ENCODE data around the gene ANKLE2.

ANKLE2 gene

DNA sequence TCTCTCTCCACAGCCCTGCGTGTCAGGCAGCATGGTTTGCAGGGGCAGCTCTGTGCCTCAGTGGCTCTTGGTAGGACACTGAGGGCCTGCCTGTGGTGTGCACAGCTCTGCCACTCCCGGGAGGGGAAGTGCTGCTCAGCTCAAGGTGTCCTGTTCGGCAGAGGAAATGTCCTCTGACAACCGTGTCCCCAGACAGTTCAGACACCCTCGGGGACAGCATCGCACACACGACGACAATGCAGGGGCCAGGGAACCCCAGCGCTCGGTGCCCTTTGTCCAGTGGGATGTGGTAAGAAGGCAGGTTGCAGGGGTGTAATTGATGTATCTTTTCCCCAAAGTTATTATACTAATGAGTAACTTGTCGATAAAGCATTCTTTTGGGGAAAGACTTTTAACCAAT lies 14.2 kb downstream of the ANKLE2 start:
- in situ Hi-C loops (cut with MboI; ENCODE audit: low sequenced_read_pairs): no loop called here

DNA sequence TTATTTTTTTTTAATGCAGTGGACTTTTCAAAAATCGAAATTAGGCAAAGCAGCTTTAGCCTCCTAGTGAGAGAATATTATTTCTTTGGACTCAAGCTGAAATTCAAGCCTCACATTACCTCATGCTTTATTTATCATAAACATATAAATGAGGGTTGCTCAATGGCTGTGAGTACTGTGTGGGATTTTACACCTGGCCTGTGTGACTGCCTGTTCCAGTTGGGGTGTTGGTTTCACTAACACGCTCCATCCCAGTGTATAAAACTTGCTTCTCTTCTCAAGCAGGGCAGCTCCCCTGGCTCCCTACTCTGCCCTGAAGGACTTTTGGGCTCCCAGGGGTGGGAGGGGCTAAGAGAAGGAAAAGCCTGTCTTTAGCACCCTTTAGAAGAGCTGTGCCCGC lies 15.0 kb downstream of the ANKLE2 start:
- in situ Hi-C loops (cut with MboI; ENCODE audit: low sequenced_read_pairs): no loop called here

DNA sequence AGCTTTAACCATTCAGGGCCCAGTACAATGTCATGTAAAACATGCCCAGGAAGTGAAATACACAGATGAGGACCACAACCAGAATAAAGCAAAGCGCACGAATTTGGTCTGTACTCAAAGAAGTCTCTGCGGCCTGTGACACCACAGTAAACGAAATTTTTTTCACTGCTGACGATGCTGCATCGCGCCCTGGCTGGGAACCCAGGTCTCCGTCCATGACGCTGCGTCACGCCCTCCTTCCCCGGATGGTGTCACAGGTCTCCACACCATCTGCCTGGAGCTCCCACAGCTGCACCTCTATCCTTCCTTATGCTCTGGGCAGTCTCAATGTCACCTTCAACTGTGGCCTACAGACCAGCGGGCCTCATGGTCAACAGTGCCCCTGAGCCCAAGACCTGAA lies 17.8 kb downstream of the ANKLE2 start:
- in situ Hi-C loops (cut with MboI; ENCODE audit: low sequenced_read_pairs): no loop called here

DNA sequence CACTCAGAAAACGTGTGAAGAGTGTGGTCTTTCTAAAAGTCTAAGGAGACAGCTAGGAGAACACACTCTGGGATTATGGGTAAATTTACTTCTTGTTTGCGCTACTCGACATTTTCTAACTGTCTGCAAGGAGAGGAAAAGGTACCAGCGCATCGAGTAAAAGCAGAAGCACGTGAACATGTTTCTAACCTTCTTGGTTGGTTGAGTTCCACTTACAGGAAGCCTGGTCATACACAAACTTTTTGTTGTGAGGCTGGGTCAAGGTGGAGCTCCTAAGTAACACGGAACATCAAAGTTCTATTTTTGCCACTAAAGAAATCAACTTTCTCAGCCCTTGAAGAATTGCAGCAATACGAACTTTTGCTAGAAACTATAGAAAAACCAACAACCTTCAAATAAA lies 20.0 kb downstream of the ANKLE2 start:
- in situ Hi-C loops (cut with MboI; ENCODE audit: low sequenced_read_pairs): no loop called here

DNA sequence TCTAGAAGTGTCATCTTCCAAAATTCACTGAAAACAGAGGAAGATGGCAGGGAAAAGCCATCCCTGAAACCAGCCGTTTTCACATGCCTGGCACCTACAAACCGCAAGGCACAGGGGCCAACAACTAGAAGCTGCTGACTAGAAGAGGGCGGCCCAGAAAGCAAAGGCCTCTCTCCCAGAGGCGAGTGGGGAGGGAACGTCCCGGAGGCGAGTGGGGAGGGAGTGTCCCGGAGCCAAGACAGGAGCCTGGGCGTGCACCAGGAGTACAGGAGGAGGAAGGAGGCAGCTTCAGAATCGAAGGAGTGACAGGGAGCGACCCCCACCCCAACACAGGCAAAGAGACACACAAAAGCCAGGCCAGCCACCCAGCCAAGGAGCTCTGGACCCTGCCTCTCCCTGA lies 21.0 kb downstream of the ANKLE2 start:
- in situ Hi-C loops (cut with MboI; ENCODE audit: low sequenced_read_pairs): no loop called here

DNA sequence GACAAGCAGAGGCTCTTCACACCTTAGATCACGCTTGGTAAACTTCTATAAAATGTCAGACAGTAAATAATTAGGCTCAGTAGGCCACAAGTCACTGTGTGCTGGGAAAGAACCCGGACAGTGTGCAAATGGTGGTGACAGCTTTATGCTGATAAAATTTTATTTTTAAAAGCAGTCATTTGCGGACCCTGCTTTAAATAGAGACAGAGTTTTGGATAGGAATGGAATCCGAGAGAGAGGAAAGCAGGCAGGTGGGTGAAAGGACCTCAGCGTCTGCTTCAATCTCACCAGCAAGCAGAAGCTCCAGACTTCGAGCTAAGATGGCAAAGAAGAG lies 21.4 kb downstream of the ANKLE2 start:
- in situ Hi-C loops (cut with MboI; ENCODE audit: low sequenced_read_pairs): no loop called here

DNA sequence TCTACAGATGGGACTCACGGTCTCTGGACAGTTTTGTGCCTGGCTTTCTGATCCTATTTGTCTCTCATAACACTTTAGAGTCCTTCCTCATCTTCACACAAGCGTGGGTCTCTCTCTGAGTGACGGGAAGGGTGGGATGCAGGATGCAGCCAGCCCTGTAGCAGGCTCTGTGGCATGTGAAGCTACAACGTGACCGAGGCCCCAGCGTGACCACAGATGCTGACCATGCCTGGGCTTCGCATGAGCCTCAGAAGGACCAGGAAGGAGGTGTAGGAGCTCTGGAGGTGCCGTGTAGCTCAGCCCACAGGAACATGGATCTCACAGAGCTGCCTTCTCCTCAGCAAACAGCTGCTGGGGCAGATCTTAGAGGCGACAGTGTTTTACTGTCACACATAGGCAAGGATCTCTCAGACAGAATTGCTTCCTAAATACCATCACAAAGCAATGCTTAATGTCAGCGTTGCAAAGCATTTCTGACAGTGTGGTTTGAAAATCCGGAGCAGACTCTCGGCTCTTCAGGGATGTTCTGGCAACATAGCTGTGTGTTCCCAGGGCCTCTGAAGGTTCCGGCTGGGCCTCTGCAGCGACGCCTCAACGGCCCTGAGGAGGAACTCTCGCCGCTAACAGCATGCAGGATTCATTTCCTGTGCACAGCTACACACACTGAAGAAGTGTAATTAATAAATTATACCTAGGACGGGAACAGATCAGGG lies 21.9 kb downstream of the ANKLE2 start:
- in situ Hi-C loops (cut with MboI; ENCODE audit: low sequenced_read_pairs): no loop called here

DNA sequence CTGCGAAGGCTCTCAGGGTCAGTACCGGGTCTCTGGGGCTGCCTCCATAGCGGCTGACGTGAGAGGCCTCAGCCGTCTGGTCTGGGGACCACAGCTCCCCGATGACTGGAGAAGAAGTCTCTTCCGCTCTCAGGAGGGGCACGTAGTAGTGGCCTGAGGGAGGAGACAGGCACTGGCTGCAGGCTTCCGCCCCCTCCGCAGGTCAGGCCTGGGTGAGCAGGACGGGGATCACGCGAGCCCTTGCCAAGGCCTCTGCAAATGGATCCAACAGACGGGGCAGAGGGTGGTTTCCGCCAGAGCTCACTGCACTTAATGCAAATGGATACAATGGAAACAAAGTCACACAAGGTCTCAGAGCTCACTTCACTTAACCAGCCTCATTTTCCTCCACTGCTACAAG lies 24.7 kb downstream of the ANKLE2 start:
- in situ Hi-C loops (cut with MboI; ENCODE audit: low sequenced_read_pairs): no loop called here

DNA sequence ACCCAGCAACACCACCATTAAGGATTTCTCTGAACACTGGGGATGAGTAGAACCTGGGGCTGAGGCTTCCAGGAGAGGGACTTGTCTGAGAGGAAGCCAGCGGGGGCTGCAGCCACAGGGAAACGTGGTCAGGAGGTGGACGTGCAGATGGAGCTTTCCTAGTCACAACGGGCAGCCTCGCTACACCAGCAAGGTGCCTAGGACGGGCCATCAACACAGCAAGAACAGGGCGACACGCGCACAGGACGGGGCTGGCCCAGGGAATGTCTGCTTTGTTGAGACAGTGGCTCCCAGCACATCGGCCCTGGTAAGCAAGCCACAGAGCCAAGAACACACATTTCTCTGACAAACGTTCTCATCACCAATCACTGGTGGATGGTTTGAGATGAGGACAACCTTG lies 25.3 kb downstream of the ANKLE2 start:
- in situ Hi-C loops (cut with MboI; ENCODE audit: low sequenced_read_pairs): no loop called here

DNA sequence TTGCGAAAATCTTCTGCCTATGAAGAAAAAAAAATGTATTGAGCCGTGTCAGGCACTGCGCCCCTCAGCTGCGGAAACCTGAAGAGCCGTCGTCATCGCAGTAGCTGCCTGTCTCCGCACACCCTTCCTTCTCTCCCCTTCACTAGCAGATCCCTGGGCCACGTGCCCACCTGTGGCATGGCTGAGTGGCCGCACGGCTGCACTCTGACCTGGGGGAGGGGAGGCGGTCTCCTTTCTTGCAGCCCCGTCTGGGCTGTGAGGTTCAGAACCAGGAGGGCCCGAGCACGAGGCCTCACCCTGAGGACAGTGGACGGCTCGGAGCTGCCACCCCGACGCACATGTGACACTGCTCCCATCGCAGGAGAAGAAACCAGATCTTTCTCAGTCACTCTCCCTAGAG lies 26.1 kb downstream of the ANKLE2 start:
- in situ Hi-C loops (cut with MboI; ENCODE audit: low sequenced_read_pairs): no loop called here

DNA sequence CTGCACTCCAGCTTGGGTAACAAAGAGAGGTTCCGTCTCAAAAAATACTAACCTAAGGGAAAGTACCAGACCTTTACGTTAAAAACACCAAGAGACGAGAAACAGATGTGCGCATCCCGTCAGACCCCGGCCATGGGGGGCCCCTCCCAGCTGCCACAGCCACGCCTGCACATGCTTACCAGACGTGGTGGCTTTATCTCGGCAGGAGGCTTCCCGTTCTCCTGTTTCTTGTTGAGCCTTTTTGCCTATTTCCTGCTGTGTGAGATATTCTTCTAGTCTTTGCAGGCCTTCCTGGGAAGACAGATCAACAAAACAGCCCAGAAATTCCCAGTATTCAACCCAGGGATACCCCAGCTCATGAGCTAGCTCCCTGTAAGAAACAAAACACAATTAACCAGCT lies 27.4 kb downstream of the ANKLE2 start:
- in situ Hi-C loops (cut with MboI; ENCODE audit: low sequenced_read_pairs): no loop called here

DNA sequence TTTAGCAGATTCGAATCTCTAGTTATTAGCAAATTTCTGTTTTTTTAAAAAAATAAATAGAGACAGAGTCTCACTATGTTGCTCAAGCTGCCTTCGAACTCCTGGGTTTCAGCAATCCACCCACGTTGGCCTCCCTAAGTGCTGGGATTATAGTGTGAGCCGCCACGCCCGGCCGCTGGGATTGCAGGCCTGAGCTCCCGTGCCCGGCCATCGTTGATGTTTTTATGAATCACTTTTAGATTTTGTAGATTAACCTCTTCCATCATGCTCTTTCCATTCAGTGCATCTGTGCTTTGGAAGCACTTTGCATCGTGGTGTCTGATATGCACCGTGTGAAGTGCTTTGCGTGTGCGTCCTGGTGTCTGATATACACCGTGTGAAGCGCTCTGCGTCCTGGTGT lies 30.1 kb downstream of the ANKLE2 start:
- in situ Hi-C loops (cut with MboI; ENCODE audit: low sequenced_read_pairs): no loop called here

DNA sequence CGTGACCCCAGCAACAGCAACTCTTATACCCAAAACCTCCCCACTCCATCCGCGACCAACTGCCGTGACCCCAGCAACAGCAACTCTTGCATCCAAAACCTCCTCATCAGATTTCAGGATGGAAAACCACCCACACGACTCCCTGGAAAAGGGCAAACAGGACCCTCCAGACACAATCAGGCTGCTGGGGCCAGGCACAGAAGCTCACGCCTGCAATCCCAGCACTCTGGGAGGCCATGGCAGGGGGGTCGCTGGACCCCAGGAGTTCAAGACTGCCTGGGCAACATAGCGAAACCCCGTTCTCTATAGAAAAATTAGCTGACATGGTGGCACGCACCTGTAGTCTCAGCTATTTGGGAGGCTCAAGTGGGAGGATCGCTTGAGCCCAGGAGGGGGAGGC lies 31.3 kb downstream of the ANKLE2 start:
- in situ Hi-C loops (cut with MboI; ENCODE audit: low sequenced_read_pairs): no loop called here

DNA sequence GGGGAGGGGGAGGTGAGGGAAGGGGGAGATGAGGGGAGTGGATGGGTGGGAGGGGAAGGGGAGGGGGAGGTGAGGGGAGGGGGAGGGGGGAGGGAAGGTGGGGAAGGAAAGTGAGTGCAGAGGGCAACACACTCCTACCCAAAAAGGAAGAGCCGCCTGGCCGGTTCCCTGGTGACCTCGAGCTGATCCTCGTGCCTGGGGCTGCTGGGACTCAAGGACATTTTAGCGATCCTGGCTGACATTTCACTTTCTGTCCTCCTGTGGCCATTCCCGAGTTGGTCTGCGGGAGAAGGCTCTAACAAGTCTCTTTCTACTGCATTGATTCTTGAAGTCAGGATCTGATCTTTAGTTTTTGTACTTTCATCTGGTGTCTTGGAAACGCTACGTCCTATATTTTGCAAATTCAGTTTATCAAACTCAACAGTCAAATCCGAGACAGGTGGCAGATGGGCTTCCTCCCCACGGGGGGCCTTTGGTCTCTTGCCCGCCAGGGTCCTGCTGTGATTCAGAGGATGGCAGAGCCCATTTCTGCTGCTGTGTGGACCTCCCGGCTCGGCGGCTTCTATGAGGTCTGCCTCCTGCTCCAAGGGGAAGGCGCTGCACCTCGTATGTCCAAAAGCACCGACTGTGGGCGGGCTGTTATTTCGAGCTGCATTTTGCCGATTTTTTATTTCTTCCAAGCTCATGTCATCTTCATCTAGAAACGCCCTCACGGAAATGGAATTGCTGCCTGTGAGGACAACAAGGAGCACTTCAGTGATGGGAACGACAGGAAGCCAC lies 31.9 kb downstream of the ANKLE2 start:
- in situ Hi-C loops (cut with MboI; ENCODE audit: low sequenced_read_pairs): no loop called here

DNA sequence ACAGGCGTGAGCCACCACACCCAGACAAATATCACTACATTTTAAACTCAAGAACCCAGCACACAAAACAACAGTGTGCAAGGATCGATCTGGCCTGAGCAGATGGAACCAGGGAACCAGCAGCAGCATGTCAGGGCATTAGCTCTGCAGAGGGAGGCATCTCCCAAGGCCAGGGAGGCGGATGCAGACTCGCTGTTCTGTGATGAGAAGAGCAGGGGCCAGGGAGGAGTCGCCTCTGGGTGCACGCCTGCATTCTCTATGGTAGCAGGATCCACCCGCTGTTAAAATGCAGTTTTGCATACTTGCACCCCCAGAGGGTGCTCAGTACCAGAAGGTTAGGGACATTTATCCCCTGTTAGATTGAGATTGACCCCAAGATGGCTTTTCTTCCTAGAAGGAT lies 33.1 kb downstream of the ANKLE2 start:
- in situ Hi-C loops (cut with MboI; ENCODE audit: low sequenced_read_pairs): no loop called here

DNA sequence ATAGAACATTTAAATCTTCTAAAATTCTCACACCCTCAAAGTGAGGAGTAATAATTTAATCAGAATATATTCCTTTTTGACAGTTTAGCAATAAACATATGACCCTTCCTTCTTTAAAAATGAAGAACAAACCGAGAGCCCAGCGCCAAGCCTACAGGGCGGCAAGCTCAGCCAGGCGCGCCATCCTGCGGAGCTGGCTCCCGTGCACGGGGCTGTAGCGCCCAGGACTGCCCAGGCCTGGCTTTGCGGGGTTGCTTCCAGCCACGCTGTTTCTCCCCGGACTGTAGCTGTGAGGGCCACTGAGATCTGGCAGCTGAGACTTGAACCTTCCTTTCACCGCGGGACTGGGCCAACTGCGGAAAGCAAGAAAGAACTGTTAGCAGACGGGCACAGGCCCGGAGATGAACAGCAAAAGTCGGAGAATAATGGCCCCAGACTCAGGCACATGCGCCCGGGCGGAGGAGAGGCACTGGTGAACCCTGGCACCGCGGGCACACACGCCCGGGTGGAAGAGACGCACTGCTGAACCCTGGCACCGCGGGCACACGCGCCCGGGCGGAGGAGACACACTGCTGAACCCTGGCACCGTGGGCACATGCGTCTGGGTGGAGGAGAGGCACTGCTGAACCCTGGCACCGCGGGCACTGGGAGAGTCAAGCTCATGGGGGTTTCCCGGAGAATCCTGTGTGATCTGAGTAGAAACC lies 34.4 kb downstream of the ANKLE2 start:
- in situ Hi-C loops (cut with MboI; ENCODE audit: low sequenced_read_pairs): no loop called here

DNA sequence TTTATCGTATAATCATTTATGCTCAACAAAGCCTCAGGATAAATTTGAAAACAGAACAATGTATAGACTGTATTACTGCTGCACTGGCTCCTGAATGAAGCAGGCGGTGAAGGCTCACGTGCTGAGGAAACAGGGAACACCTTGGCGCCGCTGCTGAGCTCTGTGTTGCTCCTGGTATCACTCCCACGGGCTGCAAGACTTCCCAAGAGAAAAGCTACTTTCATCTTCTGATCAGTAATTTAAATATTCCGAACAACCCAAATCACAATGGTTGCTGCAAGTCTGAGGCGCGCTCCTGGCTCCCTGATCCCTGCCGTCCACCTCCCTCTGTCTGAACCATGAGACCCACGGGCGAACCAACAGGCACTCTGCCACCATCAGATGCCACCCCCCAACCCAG lies 35.2 kb downstream of the ANKLE2 start:
- in situ Hi-C loops (cut with MboI; ENCODE audit: low sequenced_read_pairs): no loop called here

DNA sequence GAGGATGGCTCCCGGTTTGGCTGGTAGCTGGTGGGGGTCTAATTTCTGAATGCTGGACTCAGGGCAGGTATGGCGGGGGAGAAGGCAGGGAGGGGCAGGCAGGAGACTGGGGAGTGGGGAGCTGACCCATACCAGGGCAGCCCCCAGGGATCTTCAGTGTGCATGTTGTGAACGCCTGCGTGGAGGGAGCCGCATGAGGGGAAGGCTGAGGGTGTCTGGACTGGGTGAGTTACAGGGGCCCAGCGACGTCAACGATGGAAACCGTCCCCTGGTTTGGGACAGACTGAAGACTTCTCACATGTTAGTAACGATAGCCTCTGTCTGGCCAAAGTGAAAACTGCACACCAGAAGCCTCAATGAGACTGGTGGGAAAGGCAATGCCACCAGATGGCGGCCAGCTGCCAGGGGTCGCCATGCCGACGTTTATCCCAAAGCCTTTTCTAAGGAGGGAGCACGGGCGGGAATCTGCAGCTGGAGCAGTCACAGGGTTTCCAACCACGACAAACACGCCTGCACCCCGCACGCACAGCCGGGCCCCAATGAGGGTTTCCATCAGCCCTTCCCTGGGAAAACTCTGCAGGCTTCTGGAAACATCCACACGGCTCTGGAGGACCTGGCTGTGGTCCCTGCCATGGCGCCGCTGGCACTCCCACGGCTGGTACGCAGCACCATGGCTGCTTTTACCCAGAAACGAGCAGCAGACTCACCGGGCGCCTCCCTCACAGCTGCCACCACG lies 37.0 kb downstream of the ANKLE2 start:
- in situ Hi-C loops (cut with MboI; ENCODE audit: low sequenced_read_pairs): no loop called here

DNA sequence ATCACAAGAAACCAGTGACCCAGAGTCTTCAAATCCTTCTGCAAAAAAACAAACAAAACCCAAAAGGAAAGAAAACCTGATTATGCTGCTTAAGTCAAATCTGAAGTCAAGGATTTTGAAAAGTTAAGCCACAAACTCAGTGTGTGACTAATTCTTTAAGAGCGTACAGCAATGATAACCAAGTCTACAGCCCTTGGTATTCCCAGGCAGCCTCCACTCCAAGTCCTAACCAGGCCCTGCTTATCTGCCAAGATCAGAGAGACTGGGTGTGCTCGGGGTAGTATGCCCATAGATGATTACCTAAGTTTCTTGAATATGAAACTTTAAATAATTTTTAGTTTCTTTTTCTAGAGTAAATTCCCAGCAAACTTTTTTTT lies 37.9 kb downstream of the ANKLE2 start:
- in situ Hi-C loops (cut with MboI; ENCODE audit: low sequenced_read_pairs): no loop called here

DNA sequence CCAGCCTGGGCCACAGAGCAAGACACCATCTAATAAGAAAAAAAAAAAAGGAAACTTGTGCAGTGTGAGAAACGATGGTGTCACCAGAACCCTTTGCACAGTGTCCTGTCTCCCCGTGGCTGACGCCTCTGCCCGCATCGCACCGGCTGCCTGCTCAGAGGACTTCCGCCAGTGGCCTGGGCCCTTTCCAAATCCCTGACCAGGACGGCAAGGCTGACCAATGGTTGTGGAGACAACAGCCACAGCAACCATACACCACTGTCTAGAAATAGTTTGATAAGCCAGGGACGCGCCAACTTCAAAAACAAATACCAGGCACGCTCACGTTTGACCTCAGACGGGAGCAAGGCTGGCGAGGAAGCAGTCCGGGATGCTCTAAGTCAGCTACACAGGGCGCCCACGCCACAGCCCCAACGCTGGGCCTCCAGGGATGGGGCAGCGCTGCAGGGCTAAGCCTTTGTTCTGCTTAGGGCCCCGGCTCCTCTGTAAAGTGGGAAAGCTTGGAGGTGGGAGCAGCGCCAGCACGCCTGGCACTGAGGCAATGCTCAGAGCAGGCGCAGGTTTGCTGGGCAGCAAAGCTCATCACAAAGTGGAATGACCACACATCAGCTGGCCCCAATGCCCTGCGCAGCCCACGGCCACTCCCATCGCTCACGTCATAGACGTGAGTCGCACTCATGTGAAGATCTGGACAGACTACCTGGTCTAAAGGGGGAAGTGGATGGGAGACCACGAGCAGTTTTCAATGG lies 38.4 kb downstream of the ANKLE2 start:
- in situ Hi-C loops (cut with MboI; ENCODE audit: low sequenced_read_pairs): no loop called here

All from hTERT RPE-1 (cell line).